ENCODE data around the gene UHMK1. TPM values are rescaled to one million over a fixed set of nuclear protein-coding genes. Genes with fewer than 3 reads are reported as not detected.

UHMK1 gene
- total RNA-seq, 2 donors from 2014 or later, result 29.4 to 38.7 TPM

- peaks cover 13% of the 10 kb centered on the region for H3K36me3 ChIP-seq
- H3K27me3 ChIP-seq (replicated peaks; ENCODE audit: insufficient read depth), result no peaks in the 10 kb centered on the region
- DNase-seq (ENCODE audit: low spot score) (no peak), ATAC-seq (ENCODE audit: insufficient number of reproducible peaks, low FRiP score, low read depth) (no peak)
- no peaks in the 10 kb centered on the region for H3K9me3 ChIP-seq
- TF ChIP-seq CTCF (IDR thresholded peaks at IDR 0.05), result no peak
- H3K4me3 ChIP-seq, result no peak overlapping the region
- no peaks in the 10 kb centered on the region for H3K4me1 ChIP-seq (ENCODE audit: control insufficient read depth in 1 of 2, low read depth in 2 of 2)
- no peak overlapping the region for H3K27ac ChIP-seq
These were observed 29.7 kb downstream of the UHMK1 start for GRCh38 chr1:162527314-162527713.

GRCh38 chr1:162530307-162530987, 32.8 kb downstream of the UHMK1 start:
- no peak for DNase-seq (ENCODE audit: low spot score)
- H3K4me3 ChIP-seq, result no peak overlapping the region
- no peaks in the 10 kb centered on the region for H3K4me1 ChIP-seq (ENCODE audit: control insufficient read depth in 1 of 2, low read depth in 2 of 2)
- H3K27ac ChIP-seq, result no peak overlapping the region
- H3K36me3 ChIP-seq, result no peaks in the 10 kb centered on the region
- TF ChIP-seq CTCF (IDR thresholded peaks at IDR 0.05), result no peak
- H3K27me3 ChIP-seq (replicated peaks; ENCODE audit: insufficient read depth), result no peaks in the 10 kb centered on the region
- no peak for ATAC-seq (ENCODE audit: insufficient number of reproducible peaks, low FRiP score, low read depth)
- H3K9me3 ChIP-seq, result no peaks in the 10 kb centered on the region

GRCh38 chr1:162530988-162531319, 33.3 kb downstream of the UHMK1 start:
- Histone ChIP-seq H3K4me3 (no peak overlapping the region), H3K4me1 (ENCODE audit: control insufficient read depth in 1 of 2, low read depth in 2 of 2) (no peaks in the 10 kb centered on the region), H3K27ac (no peak overlapping the region), H3K36me3 (no peaks in the 10 kb centered on the region), H3K27me3 (replicated peaks; ENCODE audit: insufficient read depth) (no peaks in the 10 kb centered on the region), H3K9me3 (no peaks in the 10 kb centered on the region)
- DNase-seq (ENCODE audit: low spot score) (no peak), ATAC-seq (ENCODE audit: insufficient number of reproducible peaks, low FRiP score, low read depth) (no peak)
- no peak for TF ChIP-seq CTCF (IDR thresholded peaks at IDR 0.05)

- Histone ChIP-seq H3K36me3 (no peaks in the 10 kb centered on the region), H3K4me3 (no peak overlapping the region), H3K4me1 (ENCODE audit: control insufficient read depth in 1 of 2, low read depth in 2 of 2) (no peaks in the 10 kb centered on the region), H3K27me3 (replicated peaks; ENCODE audit: insufficient read depth) (no peaks in the 10 kb centered on the region), H3K27ac (no peak overlapping the region), H3K9me3 (no peaks in the 10 kb centered on the region)
- no peak for ATAC-seq (ENCODE audit: insufficient number of reproducible peaks, low FRiP score, low read depth)
- no peak for TF ChIP-seq CTCF (IDR thresholded peaks at IDR 0.05)
- no peak for DNase-seq (ENCODE audit: low spot score)
These were observed 37.9 kb downstream of the UHMK1 start for GRCh38 chr1:162535501-162535900.

- no peaks in the 10 kb centered on the region for H3K36me3 ChIP-seq
- H3K4me3 ChIP-seq, result no peak overlapping the region
- H3K27ac ChIP-seq, result no peak overlapping the region
- DNase-seq (ENCODE audit: low spot score) (no peak), ATAC-seq (ENCODE audit: insufficient number of reproducible peaks, low FRiP score, low read depth) (no peak)
- no peaks in the 10 kb centered on the region for H3K9me3 ChIP-seq
- peaks cover 0 to 4% of the 10 kb centered on the region in 2 donors for H3K4me1 ChIP-seq (ENCODE audit: control insufficient read depth in 1 of 2, low read depth in 2 of 2)
- H3K27me3 ChIP-seq (replicated peaks; ENCODE audit: insufficient read depth), result no peaks in the 10 kb centered on the region
- no peak for TF ChIP-seq CTCF (IDR thresholded peaks at IDR 0.05)
These were observed 38.9 kb downstream of the UHMK1 start for GRCh38 chr1:162536511-162536910.
